Ascending aorta (tissue), 2 donors: ENCODE measurements around the gene SNRPA. TPM values are rescaled to one million over a fixed set of nuclear protein-coding genes. Genes with fewer than 3 reads are reported as not detected.

ENCODE experiments used
- DNase-seq, 2 donors: peaks; one replicate each; pipeline ENCODE4 v3.0.0-alpha.2; 2019; ENCODE audit warnings: low spot score in 2 of 2
- H3K27ac ChIP-seq, 2 donors: fragments of 200-600 bp; sonication (generic); one replicate each; pipeline ENCODE4 v1.5.1; 2016 to 2017; ENCODE audit warnings: mild to moderate bottlenecking in 1 of 2
- H3K27me3 ChIP-seq: fragments of 200-600 bp; sonication (generic); one replicate; pipeline ENCODE4 v1.5.1; 2017
- H3K36me3 ChIP-seq, 2 donors: fragments of 200-600 bp; sonication (generic); one replicate each; pipeline ENCODE4 v1.5.1; 2016
- H3K4me1 ChIP-seq, 2 donors: fragments of 200-600 bp; sonication (generic); one replicate each; pipeline ENCODE4 v1.5.1; 2016 to 2017; ENCODE audit warnings: mild to moderate bottlenecking in 1 of 2
- H3K4me3 ChIP-seq, 2 donors: fragments of 200-600 bp; sonication (generic); one replicate each; pipeline ENCODE4 v1.5.1; 2016 to 2017; ENCODE audit warnings: mild to moderate bottlenecking in 1 of 2
- H3K9me3 ChIP-seq, 2 donors: fragments of 200-600 bp; sonication (generic); one replicate each; pipeline ENCODE4 v1.5.1; 2016
- intact Hi-C: fragments of 100-400 bp; cut with DNase I; formaldehyde crosslinking; loops from one replicate; pipeline ENCODE4 v1.15.1; 2023
- total RNA-seq: library from RNA; depleted of rRNA; stranded (reverse); fragments of >200 nt; gene quantifications from one replicate; pipeline ENCODE4 v1.1.0, GENCODE V29; 2016
- TF ChIP-seq, protein P1 (sequence below), 3 experiments: fragments of 200-600 bp in 2 of 3; fragments of 450-650 bp in 1 of 3; sonication (generic) in 2 of 3; IDR thresholded peaks; one replicate each; pipeline ENCODE4 v1.5.1; 2016 to 2019; ENCODE audit warnings: antibody characterized with exemption in 3 of 3, mild to moderate bottlenecking in 1 of 3, moderate library complexity in 1 of 3

SNRPA gene
- total RNA-seq, 1 donor from 2014 or later: 154 TPM

GRCh38 chr19:40791996-40792395, 41.0 kb downstream of the SNRPA start:
- no peaks in the 10 kb centered on the region for H3K27me3 ChIP-seq
- TF ChIP-seq, protein P1, sequence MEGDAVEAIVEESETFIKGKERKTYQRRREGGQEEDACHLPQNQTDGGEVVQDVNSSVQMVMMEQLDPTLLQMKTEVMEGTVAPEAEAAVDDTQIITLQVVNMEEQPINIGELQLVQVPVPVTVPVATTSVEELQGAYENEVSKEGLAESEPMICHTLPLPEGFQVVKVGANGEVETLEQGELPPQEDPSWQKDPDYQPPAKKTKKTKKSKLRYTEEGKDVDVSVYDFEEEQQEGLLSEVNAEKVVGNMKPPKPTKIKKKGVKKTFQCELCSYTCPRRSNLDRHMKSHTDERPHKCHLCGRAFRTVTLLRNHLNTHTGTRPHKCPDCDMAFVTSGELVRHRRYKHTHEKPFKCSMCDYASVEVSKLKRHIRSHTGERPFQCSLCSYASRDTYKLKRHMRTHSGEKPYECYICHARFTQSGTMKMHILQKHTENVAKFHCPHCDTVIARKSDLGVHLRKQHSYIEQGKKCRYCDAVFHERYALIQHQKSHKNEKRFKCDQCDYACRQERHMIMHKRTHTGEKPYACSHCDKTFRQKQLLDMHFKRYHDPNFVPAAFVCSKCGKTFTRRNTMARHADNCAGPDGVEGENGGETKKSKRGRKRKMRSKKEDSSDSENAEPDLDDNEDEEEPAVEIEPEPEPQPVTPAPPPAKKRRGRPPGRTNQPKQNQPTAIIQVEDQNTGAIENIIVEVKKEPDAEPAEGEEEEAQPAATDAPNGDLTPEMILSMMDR (IDR thresholded peaks at IDR 0.05): no peak
- H3K4me1 ChIP-seq: peaks cover 14 to 32% of the 10 kb centered on the region in 2 donors
- peaks cover 10% of the 10 kb centered on the region in 2 donors for H3K36me3 ChIP-seq
- DNase-seq: no peak
- intact Hi-C loops: loop anchor here (5.0 to 10.0 kb wide), 2 partner anchors 367 to 430 kb away; partner anchors contain the start of gene SERTAD1
- H3K4me3 ChIP-seq: peak overlapping the region in 1 of 2 donors; percentile 30
- peak overlapping the region; percentile 82 to 85 for H3K27ac ChIP-seq
- no peaks in the 10 kb centered on the region for H3K9me3 ChIP-seq

- Histone ChIP-seq H3K27ac (peak overlapping the region; percentile 89 to 95), H3K4me1 (peaks cover 19 to 37% of the 10 kb centered on the region in 2 donors), H3K27me3 (no peaks in the 10 kb centered on the region), H3K4me3 (peak overlapping the region in 1 of 2 donors; percentile 99), H3K9me3 (no peaks in the 10 kb centered on the region), H3K36me3 (peaks cover 8 to 12% of the 10 kb centered on the region in 2 donors)
- intact Hi-C loops: loop anchor here (5.0 to 10.0 kb wide), 2 partner anchors 135 to 373 kb away; partner anchors contain the start of gene SERTAD1
- DNase-seq: no peak
- TF ChIP-seq, protein P1 (IDR thresholded peaks at IDR 0.05): no peak
Measured at GRCh38 chr19:40797166-40797962, 46.4 kb downstream of the SNRPA start.

DNA sequence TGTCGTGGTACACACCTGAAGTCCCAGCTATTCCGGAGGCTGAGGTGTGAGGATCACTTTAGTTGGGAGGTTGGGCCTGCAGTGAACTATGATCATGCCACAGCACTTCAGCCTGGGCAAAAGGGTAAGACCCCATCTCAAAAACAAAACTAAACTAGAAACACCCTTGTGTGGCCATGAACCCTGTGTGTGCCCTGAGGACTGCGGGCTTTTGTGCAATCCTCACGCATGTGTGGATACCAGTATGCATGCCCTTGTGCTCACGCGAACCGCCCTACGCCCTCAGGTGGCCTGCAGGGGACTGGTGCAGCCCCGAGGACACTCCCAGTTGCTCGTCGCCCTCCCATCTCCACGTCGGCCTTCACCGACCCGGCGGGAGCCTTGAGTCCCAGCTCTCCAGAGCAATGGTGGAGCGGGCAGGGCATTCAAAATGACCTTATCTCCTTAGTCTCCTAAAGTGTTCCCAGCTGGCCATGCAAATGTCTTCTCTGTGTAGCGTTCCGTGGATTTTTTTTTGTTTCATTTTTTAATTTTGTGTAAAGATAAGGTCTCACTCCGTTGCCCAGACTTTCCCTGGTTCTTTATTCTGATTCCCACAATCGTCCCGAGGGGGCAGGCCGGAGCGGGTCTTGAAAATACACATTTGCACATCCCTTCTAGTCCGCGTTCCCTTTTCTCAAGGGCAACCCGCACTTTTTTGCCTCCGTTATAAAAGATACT, 47.1 kb downstream of the SNRPA start:
- H3K4me1 ChIP-seq: peaks cover 25 to 39% of the 10 kb centered on the region in 2 donors
- H3K4me3 ChIP-seq: peak overlapping the region; percentile 55 to 99
- H3K36me3 ChIP-seq: peaks cover 8 to 12% of the 10 kb centered on the region in 2 donors
- peak in 1 of 2 donors; percentile 86 for DNase-seq
- H3K9me3 ChIP-seq: no peaks in the 10 kb centered on the region
- TF ChIP-seq, protein P1 (IDR thresholded peaks at IDR 0.05): peak; percentile 28 to 54 (median 48)
- H3K27me3 ChIP-seq: no peaks in the 10 kb centered on the region
- intact Hi-C loops: loop anchor here (1.0 to 10.0 kb wide), 4 partner anchors 20 to 373 kb away; partner anchors contain the start of genes RAB4B and SERTAD1
- H3K27ac ChIP-seq: peak overlapping the region; percentile 89 to 95

GRCh38 chr19:40798683-40799557, 47.9 kb downstream of the SNRPA start, which contains the start of gene EGLN2:
Gene EGLN2 (plus strand): TSS chr19:40799191. CDS start chr19:40800573, 1,382 bp downstream.
- intact Hi-C loops: loop anchor here (1.0 to 10.0 kb wide), 5 partner anchors 21 to 374 kb away; partner anchors contain the start of genes ACTMAP, RAB4B and SERTAD1
- peaks cover 29 to 43% of the 10 kb centered on the region in 2 donors for H3K4me1 ChIP-seq
- H3K36me3 ChIP-seq: peaks cover 8 to 12% of the 10 kb centered on the region in 2 donors
- DNase-seq: peak; percentile 100
- peak within 1 kb of the TSS; percentile 93 to 99 for H3K4me3 ChIP-seq
- no peaks in the 10 kb centered on the region for H3K9me3 ChIP-seq
- peak within 1 kb of the TSS; percentile 90 to 95 for H3K27ac ChIP-seq
- H3K27me3 ChIP-seq: no peaks in the 10 kb centered on the region
- TF ChIP-seq, protein P1 (IDR thresholded peaks at IDR 0.05): no peak
